Measurements from ENCODE around the gene AKT2. TPM values are rescaled to one million over a fixed set of nuclear protein-coding genes. Genes with fewer than 3 reads are reported as not detected.
"Not testable (repeated sequence)": the region's sequence is repeated elsewhere in the genome, so short reads cannot be mapped to it uniquely, and the experiment has no call there.

AKT2 gene
- total RNA-seq, 2 donors from 2014 or later, result 190 to 208 TPM

DNA sequence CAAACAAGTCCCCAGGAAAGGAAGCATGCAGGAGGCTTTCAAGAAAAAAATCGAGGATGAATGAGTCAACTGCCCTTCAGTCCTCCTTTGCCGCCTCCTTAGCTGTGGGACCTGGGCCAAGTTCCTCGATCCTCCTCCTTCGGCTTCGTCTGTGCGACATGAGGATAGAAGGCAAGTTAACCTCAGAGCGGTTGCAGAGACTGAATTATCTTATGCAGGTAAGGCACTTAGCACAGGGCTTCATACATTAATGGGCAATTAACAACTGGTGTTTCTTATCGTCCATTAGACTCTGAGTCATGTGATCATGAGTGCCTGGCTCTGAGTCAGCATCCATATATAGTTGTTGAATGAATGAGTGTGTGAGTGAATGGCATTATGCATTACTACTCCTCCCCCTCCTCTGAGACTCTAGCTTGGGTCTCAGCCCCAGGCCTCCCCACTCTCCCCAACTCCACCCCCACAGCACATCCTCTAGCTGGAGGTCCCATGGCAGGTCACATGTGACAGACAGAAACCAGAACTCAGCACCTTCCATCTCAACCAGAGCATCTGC lies 65.3 kb downstream of the AKT2 start:
- Mint-ChIP-seq H3K4me3 (no peak overlapping the region), H3K36me3 (ENCODE audit: low read depth) (no peaks in the 10 kb centered on the region), H3K4me1 (no peaks in the 10 kb centered on the region), H3K27me3 (ENCODE audit: insufficient read depth) (peaks cover 62% of the 10 kb centered on the region), H3K9me3 (peaks cover 4% of the 10 kb centered on the region), H3K27ac (no peak overlapping the region)
- Histone ChIP-seq H3K4me3 (ENCODE audit: low read length) (no peak overlapping the region), H3K4me1 (ENCODE audit: control insufficient read depth, insufficient read depth, low read length) (no peaks in the 10 kb centered on the region), H3K36me3 (ENCODE audit: control insufficient read depth, insufficient read depth, low read length) (no peaks in the 10 kb centered on the region), H3K27ac (ENCODE audit: low read depth, low read length) (no peak overlapping the region), H3K27me3 (ENCODE audit: control insufficient read depth, insufficient read depth, low read length, poor library complexity, severe bottlenecking) (peaks cover 52% of the 10 kb centered on the region), H3K9me3 (ENCODE audit: control insufficient read depth, low read length) (no peaks in the 10 kb centered on the region), H3K9ac (ENCODE audit: extremely low read depth, low read length, poor library complexity, severe bottlenecking) (no peak overlapping the region)
- 58 to 64% methylated on average over 8 of the region's 8 CpGs for WGBS, 2 experiments (ENCODE audit: insufficient coverage in 1 of 2, insufficient read length in 1 of 2)
- DNase-seq, result no peak
- TF ChIP-seq, protein P1, sequence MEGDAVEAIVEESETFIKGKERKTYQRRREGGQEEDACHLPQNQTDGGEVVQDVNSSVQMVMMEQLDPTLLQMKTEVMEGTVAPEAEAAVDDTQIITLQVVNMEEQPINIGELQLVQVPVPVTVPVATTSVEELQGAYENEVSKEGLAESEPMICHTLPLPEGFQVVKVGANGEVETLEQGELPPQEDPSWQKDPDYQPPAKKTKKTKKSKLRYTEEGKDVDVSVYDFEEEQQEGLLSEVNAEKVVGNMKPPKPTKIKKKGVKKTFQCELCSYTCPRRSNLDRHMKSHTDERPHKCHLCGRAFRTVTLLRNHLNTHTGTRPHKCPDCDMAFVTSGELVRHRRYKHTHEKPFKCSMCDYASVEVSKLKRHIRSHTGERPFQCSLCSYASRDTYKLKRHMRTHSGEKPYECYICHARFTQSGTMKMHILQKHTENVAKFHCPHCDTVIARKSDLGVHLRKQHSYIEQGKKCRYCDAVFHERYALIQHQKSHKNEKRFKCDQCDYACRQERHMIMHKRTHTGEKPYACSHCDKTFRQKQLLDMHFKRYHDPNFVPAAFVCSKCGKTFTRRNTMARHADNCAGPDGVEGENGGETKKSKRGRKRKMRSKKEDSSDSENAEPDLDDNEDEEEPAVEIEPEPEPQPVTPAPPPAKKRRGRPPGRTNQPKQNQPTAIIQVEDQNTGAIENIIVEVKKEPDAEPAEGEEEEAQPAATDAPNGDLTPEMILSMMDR (conservative IDR thresholded peaks at IDR 0.05), result no peak

DNA sequence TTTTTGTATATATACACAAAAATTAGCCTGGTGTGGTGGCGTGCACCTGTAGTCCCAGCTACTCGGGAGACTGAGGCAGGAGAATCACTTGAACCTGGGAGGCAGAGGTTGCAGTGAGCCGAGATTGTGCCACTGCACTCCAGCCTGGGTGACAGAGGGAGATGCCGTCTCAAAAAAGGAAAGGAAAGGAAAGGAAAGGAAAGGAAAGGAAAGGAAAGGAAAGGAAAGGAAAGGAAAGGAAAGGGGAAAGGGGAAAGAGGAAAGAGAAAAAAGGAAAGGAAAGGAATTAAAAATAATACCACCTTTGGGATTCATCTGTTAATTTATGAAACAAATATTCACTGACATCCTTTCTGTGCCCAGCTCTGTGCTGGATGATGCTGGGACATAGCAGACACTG lies 66.1 kb downstream of the AKT2 start:
- not testable (repeated sequence) for H3K4me3 Mint-ChIP-seq; H3K36me3 Mint-ChIP-seq (ENCODE audit: low read depth); H3K9me3 ChIP-seq (ENCODE audit: control insufficient read depth, low read length); H3K4me1 Mint-ChIP-seq; H3K9ac ChIP-seq (ENCODE audit: extremely low read depth, low read length, poor library complexity, severe bottlenecking); H3K4me3 ChIP-seq (ENCODE audit: low read length); H3K27ac ChIP-seq (ENCODE audit: low read depth, low read length); H3K27ac Mint-ChIP-seq; H3K9me3 Mint-ChIP-seq; H3K36me3 ChIP-seq (ENCODE audit: control insufficient read depth, insufficient read depth, low read length); DNase-seq; H3K4me1 ChIP-seq (ENCODE audit: control insufficient read depth, insufficient read depth, low read length)
- peaks cover 52% of the 10 kb centered on the region for H3K27me3 ChIP-seq (ENCODE audit: control insufficient read depth, insufficient read depth, low read length, poor library complexity, severe bottlenecking)
- peaks cover 54% of the 10 kb centered on the region for H3K27me3 Mint-ChIP-seq (ENCODE audit: insufficient read depth)
- WGBS, 2 experiments (ENCODE audit: insufficient coverage in 1 of 2, insufficient read length in 1 of 2), result 88 to 90% methylated on average over 4 of the region's 4 CpGs

GRCh38 chr19:40217934-40218890 lies 66.9 kb downstream of the AKT2 start, which contains the start of gene TTC9B:
TTC9B (minus strand) TSS chr19:40218384; CDS start chr19:40218381, 3 bp downstream.
- no peak within 1 kb of the TSS for H3K4me3 ChIP-seq (ENCODE audit: low read length)
- Mint-ChIP-seq H3K9me3 (peaks cover 4% of the 10 kb centered on the region), H3K4me3 (peak within 1 kb of the TSS; percentile 38), H3K4me1 (no peaks in the 10 kb centered on the region), H3K27me3 (ENCODE audit: insufficient read depth) (peaks cover 51% of the 10 kb centered on the region), H3K27ac (no peak within 1 kb of the TSS), H3K36me3 (ENCODE audit: low read depth) (no peaks in the 10 kb centered on the region)
- 10 to 35% methylated on average over 6 to 72 of the region's 75 CpGs for WGBS, 2 experiments (ENCODE audit: insufficient coverage in 1 of 2, insufficient read length in 1 of 2)
- peaks cover 52% of the 10 kb centered on the region for H3K27me3 ChIP-seq (ENCODE audit: control insufficient read depth, insufficient read depth, low read length, poor library complexity, severe bottlenecking)
- H3K36me3 ChIP-seq (ENCODE audit: control insufficient read depth, insufficient read depth, low read length), result no peaks in the 10 kb centered on the region
- peak; percentile 89 for DNase-seq
- no peaks in the 10 kb centered on the region for H3K9me3 ChIP-seq (ENCODE audit: control insufficient read depth, low read length)
- TF ChIP-seq, protein P1 (conservative IDR thresholded peaks at IDR 0.05), result no peak
- no peak within 1 kb of the TSS for H3K9ac ChIP-seq (ENCODE audit: extremely low read depth, low read length, poor library complexity, severe bottlenecking)
- H3K27ac ChIP-seq (ENCODE audit: low read depth, low read length), result no peak within 1 kb of the TSS
- H3K4me1 ChIP-seq (ENCODE audit: control insufficient read depth, insufficient read depth, low read length), result no peaks in the 10 kb centered on the region
